HL-60 (cell line): ENCODE results near the gene CREBL2.
"Not testable (repeated sequence)": the region's sequence is repeated elsewhere in the genome, so short reads cannot be mapped to it uniquely, and the experiment has no call there.

Experiments used
- DNase-seq, 2 experiments: peaks; one replicate each; pipeline ENCODE4 v3.0.0-alpha.2; 2010 to 2020; ENCODE audit warnings: low read depth in 1 of 2, low spot score in 1 of 2
- H3K27ac ChIP-seq: fragments of 250-450 bp; sonication (Bioruptor Pico); replicated peaks from 2 replicates; pipeline ENCODE4 v1.5.1; 2020; ENCODE audit warnings: mild to moderate bottlenecking, moderate library complexity
- H3K27me3 ChIP-seq: fragments of 250-450 bp; sonication (Bioruptor Pico); 2 replicates; pipeline ENCODE4 v1.5.1; 2021; ENCODE audit warnings: mild to moderate bottlenecking, moderate library complexity; ENCODE audit not compliant: insufficient read depth, poor library complexity, severe bottlenecking
- H3K4me3 ChIP-seq: replicated peaks from 2 replicates; pipeline ENCODE4 v1.5.1; 2011; ENCODE audit warnings: mild to moderate bottlenecking, control low read depth, low read length; ENCODE audit not compliant: insufficient read depth
- GABPA ChIP-seq: IDR thresholded peaks from 2 replicates; pipeline ENCODE4 v1.6.1; 2012; ENCODE audit warnings: low read depth
- POLR2AphosphoS5 ChIP-seq: IDR thresholded peaks from 2 replicates; pipeline ENCODE4 v1.6.1; 2012; ENCODE audit warnings: low read depth
- SPI1 ChIP-seq: IDR thresholded peaks from 2 replicates; pipeline ENCODE4 v1.6.1; 2012; ENCODE audit warnings: low read depth, mild to moderate bottlenecking, borderline replicate concordance
- TF ChIP-seq, protein P1 (sequence below): IDR thresholded peaks from one replicate; pipeline ENCODE4 v1.5.1; 2011; ENCODE audit warnings: low read length, control low read depth, inconsistent platforms; ENCODE audit not compliant: insufficient read depth
- TF ChIP-seq, protein P2 (sequence below): IDR thresholded peaks from 2 replicates; pipeline ENCODE4 v1.6.1; 2012; ENCODE audit warnings: low read depth; ENCODE audit not compliant: insufficient replicate concordance

Gene CREBL2

DNA sequence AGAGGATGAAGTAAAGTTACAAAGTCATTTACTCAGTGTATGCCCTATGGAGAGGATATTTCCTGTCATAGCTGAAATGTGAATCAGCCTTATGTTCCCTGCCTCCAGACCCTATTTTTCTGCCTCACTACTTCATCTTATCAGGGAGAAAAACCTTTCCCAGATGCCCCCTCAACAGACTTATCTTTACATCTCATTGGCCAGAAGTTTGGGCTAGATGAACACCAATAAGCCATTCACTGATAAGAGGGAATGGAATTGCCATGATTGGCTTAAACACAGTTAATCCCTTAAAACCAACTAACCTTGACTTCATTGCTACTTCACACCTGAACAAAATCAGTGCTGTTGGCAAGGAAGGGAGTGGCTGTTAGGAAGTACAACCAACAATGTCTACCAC lies 40.1 kb downstream of the CREBL2 start:
- Histone ChIP-seq H3K4me3 (no peak overlapping the region), H3K27ac (no peak overlapping the region), H3K27me3 (no peaks in the 10 kb centered on the region)
- DNase-seq = no peak
- TF ChIP-seq, protein P1, sequence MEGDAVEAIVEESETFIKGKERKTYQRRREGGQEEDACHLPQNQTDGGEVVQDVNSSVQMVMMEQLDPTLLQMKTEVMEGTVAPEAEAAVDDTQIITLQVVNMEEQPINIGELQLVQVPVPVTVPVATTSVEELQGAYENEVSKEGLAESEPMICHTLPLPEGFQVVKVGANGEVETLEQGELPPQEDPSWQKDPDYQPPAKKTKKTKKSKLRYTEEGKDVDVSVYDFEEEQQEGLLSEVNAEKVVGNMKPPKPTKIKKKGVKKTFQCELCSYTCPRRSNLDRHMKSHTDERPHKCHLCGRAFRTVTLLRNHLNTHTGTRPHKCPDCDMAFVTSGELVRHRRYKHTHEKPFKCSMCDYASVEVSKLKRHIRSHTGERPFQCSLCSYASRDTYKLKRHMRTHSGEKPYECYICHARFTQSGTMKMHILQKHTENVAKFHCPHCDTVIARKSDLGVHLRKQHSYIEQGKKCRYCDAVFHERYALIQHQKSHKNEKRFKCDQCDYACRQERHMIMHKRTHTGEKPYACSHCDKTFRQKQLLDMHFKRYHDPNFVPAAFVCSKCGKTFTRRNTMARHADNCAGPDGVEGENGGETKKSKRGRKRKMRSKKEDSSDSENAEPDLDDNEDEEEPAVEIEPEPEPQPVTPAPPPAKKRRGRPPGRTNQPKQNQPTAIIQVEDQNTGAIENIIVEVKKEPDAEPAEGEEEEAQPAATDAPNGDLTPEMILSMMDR = no peak
- TF ChIP-seq, protein P2, sequence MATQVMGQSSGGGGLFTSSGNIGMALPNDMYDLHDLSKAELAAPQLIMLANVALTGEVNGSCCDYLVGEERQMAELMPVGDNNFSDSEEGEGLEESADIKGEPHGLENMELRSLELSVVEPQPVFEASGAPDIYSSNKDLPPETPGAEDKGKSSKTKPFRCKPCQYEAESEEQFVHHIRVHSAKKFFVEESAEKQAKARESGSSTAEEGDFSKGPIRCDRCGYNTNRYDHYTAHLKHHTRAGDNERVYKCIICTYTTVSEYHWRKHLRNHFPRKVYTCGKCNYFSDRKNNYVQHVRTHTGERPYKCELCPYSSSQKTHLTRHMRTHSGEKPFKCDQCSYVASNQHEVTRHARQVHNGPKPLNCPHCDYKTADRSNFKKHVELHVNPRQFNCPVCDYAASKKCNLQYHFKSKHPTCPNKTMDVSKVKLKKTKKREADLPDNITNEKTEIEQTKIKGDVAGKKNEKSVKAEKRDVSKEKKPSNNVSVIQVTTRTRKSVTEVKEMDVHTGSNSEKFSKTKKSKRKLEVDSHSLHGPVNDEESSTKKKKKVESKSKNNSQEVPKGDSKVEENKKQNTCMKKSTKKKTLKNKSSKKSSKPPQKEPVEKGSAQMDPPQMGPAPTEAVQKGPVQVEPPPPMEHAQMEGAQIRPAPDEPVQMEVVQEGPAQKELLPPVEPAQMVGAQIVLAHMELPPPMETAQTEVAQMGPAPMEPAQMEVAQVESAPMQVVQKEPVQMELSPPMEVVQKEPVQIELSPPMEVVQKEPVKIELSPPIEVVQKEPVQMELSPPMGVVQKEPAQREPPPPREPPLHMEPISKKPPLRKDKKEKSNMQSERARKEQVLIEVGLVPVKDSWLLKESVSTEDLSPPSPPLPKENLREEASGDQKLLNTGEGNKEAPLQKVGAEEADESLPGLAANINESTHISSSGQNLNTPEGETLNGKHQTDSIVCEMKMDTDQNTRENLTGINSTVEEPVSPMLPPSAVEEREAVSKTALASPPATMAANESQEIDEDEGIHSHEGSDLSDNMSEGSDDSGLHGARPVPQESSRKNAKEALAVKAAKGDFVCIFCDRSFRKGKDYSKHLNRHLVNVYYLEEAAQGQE = no peak
- TF ChIP-seq GABPA (no peak), POLR2AphosphoS5 (no peak), SPI1 (no peak)

DNA sequence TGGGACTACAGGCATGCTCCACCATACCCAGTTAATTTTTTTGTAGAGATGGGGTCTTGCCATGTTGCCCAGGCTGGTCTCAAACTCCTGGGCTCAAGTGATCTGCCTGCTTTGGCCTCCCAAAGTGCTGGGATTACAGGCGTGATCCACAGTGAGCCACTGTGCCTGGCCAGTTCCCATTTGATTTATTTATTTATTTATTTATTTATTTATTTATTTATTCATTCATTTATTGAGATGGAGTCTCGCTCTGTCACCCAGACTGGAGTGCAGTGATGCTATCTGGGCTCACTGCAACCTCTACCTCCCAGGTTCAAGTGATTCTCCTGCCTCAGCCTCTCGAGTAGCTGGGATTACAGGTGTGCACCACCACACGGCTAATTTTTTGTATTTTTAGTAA lies 41.0 kb downstream of the CREBL2 start:
- H3K27ac ChIP-seq, H3K27me3 ChIP-seq, DNase-seq, H3K4me3 ChIP-seq: not testable (repeated sequence)

DNA sequence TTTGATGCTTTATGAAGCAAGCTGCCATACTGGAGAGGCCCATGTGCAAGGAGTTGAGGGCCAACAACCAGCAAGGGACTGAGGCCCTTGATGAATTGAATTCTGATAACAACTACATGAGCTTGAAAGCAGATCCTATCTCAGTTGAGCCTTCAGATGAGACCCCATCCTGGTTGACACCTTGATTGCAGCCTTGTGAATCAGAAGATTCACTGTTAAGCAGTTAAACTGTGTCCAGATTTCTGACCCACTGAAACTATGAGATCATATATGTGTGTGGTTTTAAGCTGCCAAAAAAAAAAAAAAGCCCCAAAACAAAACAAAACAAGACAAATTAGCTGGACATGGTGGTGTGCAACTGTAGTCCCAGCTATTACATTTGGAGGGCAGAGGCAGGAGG lies 42.2 kb downstream of the CREBL2 start:
- no peak overlapping the region for H3K27ac ChIP-seq
- no peaks in the 10 kb centered on the region for H3K27me3 ChIP-seq
- H3K4me3 ChIP-seq = no peak overlapping the region
- TF ChIP-seq, protein P1 = no peak
- TF ChIP-seq GABPA (no peak), SPI1 (no peak), POLR2AphosphoS5 (no peak)
- TF ChIP-seq, protein P2 = no peak
- DNase-seq = no peak

DNA sequence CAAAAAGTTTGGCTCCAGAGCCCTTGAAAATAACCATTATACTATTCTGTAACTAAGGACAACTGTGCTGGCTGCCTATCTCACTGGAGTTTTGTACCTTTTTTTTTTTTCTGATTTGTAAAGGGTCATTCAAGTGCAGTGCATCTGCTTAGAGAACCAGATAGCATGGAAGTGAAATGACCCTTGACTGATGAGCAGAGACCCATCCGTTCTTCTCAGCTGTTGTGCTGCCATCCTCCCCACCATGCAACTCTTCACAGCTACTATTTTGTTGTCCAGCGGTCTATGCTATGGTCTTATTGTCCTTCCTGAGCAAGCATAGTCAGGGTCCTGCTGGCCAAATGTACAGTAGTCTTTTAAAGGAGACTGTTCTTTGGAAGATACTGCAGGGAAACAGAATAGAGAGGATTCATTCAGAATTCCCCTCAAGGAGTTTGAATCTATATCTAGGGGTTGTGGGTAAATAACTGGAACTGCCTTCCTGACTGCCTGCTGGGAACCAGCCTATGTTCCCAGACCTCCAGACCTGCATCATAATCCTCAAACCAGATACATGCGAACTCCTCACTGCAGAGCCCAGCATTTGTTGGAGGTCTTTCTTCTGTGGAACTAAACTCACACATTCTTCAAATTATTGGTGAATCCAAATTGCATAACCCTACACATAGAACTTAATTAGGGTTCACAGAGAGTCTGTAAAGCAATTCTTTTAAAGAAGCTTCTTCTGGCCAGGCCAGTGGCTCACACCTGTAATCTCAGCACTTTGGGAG lies 43.2 kb downstream of the CREBL2 start:
- TF ChIP-seq GABPA (no peak), SPI1 (no peak), POLR2AphosphoS5 (no peak)
- TF ChIP-seq, protein P1 = no peak
- TF ChIP-seq, protein P2 = no peak
- Histone ChIP-seq H3K27ac (no peak overlapping the region), H3K27me3 (no peaks in the 10 kb centered on the region), H3K4me3 (no peak overlapping the region)
- no peak for DNase-seq
